SU-DHL-6 (cell line): ENCODE results near the gene SETD1B.

ENCODE experiments used
- CTCF ChIP-seq: fragments of 200-600 bp; sonication (generic); IDR thresholded peaks from one replicate; pipeline ENCODE4 v1.5.1; 2017; ENCODE audit warnings: antibody characterized with exemption, mild to moderate bottlenecking, low read length, moderate library complexity; ENCODE audit not compliant: insufficient read depth, poor library complexity, severe bottlenecking
- EZH2phosphoT487 ChIP-seq: fragments of 200-600 bp; sonication (generic), shearing (Covaris generic); conservative IDR thresholded peaks from 2 replicates; pipeline ENCODE4 v1.6.1; 2018; ENCODE audit warnings: mild to moderate bottlenecking, antibody characterized with exemption, low read length, moderate library complexity, mixed read lengths

- TF ChIP-seq CTCF = no peak
- TF ChIP-seq EZH2phosphoT487 = no peak
These were observed 5.0 kb upstream of the SETD1B start for GRCh38 chr12:121798787-121799155.
